H1 (cell line): ENCODE data around the gene HOXA11. TPM values are rescaled to one million over a fixed set of nuclear protein-coding genes. Genes with fewer than 3 reads are reported as not detected.

Experiments used
- CTCF ChIA-PET: fragments of 300-600 bp; sonication (Branson Sonifier 250); formaldehyde crosslinking; loops from one replicate; lab custom pipeline; 2021; ENCODE audit not compliant: partially characterized antibody; lab: Charles Lee
- POLR2A ChIA-PET: fragments of 300-600 bp; sonication (Branson Sonifier 250); formaldehyde crosslinking; loops from one replicate; lab custom pipeline; 2021; ENCODE audit warnings: inconsistent platforms; ENCODE audit not compliant: partially characterized antibody; lab: Charles Lee
- DNase-seq, 2 experiments: peaks; one replicate each; pipeline versions ENCODE4 v3.0.0 to v3.0.0-alpha.2; 2010 to 2022; ENCODE audit warnings: low spot score in 2 of 2, low read depth in 1 of 2, mixed read lengths in 1 of 2
- FAIRE-seq: peaks from 2 replicates; lab custom pipeline; 2011; peaks lifted over from hg19 to GRCh38; lab: Jason Lieb, UNC
- H2AFZ ChIP-seq: 2 replicates; pipeline ENCODE4 v1.8.1; 2012; ENCODE audit warnings: low read length, inconsistent platforms
- H2AK5ac ChIP-seq: 2 replicates; pipeline ENCODE4 v1.6.1; 2013; ENCODE audit warnings: low read depth, low read length
- H2BK120ac ChIP-seq: replicated peaks from 2 replicates; pipeline ENCODE3; 2013; ENCODE audit warnings: low read depth, low read length, inconsistent platforms
- H2BK12ac ChIP-seq: 2 replicates; pipeline ENCODE4 v1.6.1; 2013; ENCODE audit warnings: low read depth, low read length
- H2BK15ac ChIP-seq: 2 replicates; pipeline ENCODE4 v1.6.1; 2013; ENCODE audit warnings: low read length
- H2BK20ac ChIP-seq: 2 replicates; pipeline ENCODE4 v1.6.1; 2013; ENCODE audit warnings: low read length
- H2BK5ac ChIP-seq: 2 replicates; pipeline ENCODE4 v1.6.1; 2013; ENCODE audit warnings: low read depth, low read length
- H3K14ac ChIP-seq: 2 replicates; pipeline ENCODE4 v1.6.1; 2013; ENCODE audit warnings: inconsistent platforms; ENCODE audit not compliant: insufficient read length
- H3K18ac ChIP-seq: 2 replicates; pipeline ENCODE4 v1.6.1; 2013; ENCODE audit warnings: low read length; ENCODE audit errors: extremely low read depth
- H3K23ac ChIP-seq: 2 replicates; pipeline ENCODE4 v1.6.1; 2013; ENCODE audit warnings: inconsistent platforms; ENCODE audit not compliant: insufficient read length
- H3K23me2 ChIP-seq: 2 replicates; pipeline ENCODE4 v1.6.1; 2013; ENCODE audit warnings: low read depth, low read length
- H3K27ac ChIP-seq: 2 replicates; pipeline ENCODE4 v1.6.1; 2011; ENCODE audit warnings: low read depth, low read length, inconsistent platforms
- H3K27me3 ChIP-seq, 4 experiments: replicated peaks in 1 of 4; 1 replicate in 1 of 4; 2 replicates in 3 of 4; pipeline versions ENCODE4 v1.6.1 to v1.8.1; 2011 to 2013; ENCODE audit warnings: low read length in 3 of 4, mild to moderate bottlenecking in 3 of 4, inconsistent platforms in 2 of 4, mixed read lengths in 2 of 4, moderate library complexity in 1 of 4; ENCODE audit not compliant: control insufficient read depth in 3 of 4, insufficient read depth in 3 of 4; ENCODE audit errors: extremely low read depth in 1 of 4
- H3K36me3 ChIP-seq, 4 experiments: 2 replicates each; pipeline versions ENCODE4 v1.6.1 to v1.8.1; 2011 to 2013; ENCODE audit warnings: mild to moderate bottlenecking in 4 of 4, low read length in 3 of 4, moderate library complexity in 2 of 4, control low read depth in 1 of 4, inconsistent platforms in 1 of 4; ENCODE audit not compliant: insufficient read depth in 4 of 4, control insufficient read depth in 2 of 4
- H3K4ac ChIP-seq: replicated peaks from 2 replicates; pipeline ENCODE3; 2013; ENCODE audit warnings: low read length, low read depth, mixed read lengths, inconsistent platforms; ENCODE audit not compliant: insufficient read length
- H3K4me1 ChIP-seq, 4 experiments: replicated peaks in 1 of 4; 1 replicate in 1 of 4; 2 replicates in 3 of 4; pipeline versions ENCODE4 v1.6.1 to v1.8.1; 2011 to 2013; ENCODE audit warnings: low read length in 3 of 4, inconsistent platforms in 2 of 4, mixed read lengths in 1 of 4; ENCODE audit not compliant: insufficient read depth in 4 of 4, control insufficient read depth in 3 of 4
- H3K4me2 ChIP-seq, 2 experiments: 2 replicates each; pipeline versions ENCODE4 v1.6.1 to v1.8.1; 2011 to 2013; ENCODE audit warnings: low read depth in 2 of 2, low read length in 2 of 2, control low read depth in 1 of 2, inconsistent platforms in 1 of 2, mild to moderate bottlenecking in 1 of 2; ENCODE audit not compliant: insufficient read depth in 1 of 2
- H3K4me3 ChIP-seq, 4 experiments: fragments of 200-600, 300-600 bp in 1 of 4; sonication (generic), shearing (Covaris generic), sonication (Bioruptor Twin) in 1 of 4; 2 replicates each; pipeline versions ENCODE4 v1.5.1 to v1.8.1; 2011 to 2016; ENCODE audit warnings: low read length in 4 of 4, low read depth in 3 of 4, control low read depth in 2 of 4, inconsistent platforms in 2 of 4, mild to moderate bottlenecking in 2 of 4, mixed read lengths in 1 of 4, moderate library complexity in 1 of 4; ENCODE audit not compliant: insufficient read depth in 2 of 4; ENCODE audit errors: extremely low read depth in 1 of 4
- H3K56ac ChIP-seq: replicated peaks from 2 replicates; pipeline ENCODE3; 2013; ENCODE audit warnings: low read depth, mild to moderate bottlenecking, mixed read lengths, low read length, inconsistent platforms; ENCODE audit not compliant: insufficient read length
- H3K79me1 ChIP-seq: 2 replicates; pipeline ENCODE4 v1.6.1; 2013; ENCODE audit warnings: low read depth, low read length, control low read depth
- H3K79me2 ChIP-seq, 2 experiments: 2 replicates each; pipeline versions ENCODE4 v1.6.1 to v1.8.1; 2012 to 2013; ENCODE audit warnings: low read length in 2 of 2, mild to moderate bottlenecking in 2 of 2, inconsistent platforms in 1 of 2; ENCODE audit not compliant: insufficient read depth in 2 of 2, control insufficient read depth in 1 of 2
- H3K9ac ChIP-seq, 4 experiments: replicated peaks in 1 of 4; 1 replicate in 1 of 4; 2 replicates in 3 of 4; pipeline versions ENCODE4 v1.6.1 to v1.8.1; 2011 to 2013; ENCODE audit warnings: low read depth in 3 of 4, low read length in 3 of 4, control low read depth in 2 of 4, mild to moderate bottlenecking in 2 of 4, moderate library complexity in 2 of 4, inconsistent platforms in 1 of 4; ENCODE audit errors: extremely low read depth in 1 of 4
- H3K9me3 ChIP-seq, 2 experiments: 2 replicates each; pipeline versions ENCODE4 v1.6.1 to v1.8.1; 2012 to 2013; ENCODE audit warnings: mild to moderate bottlenecking in 2 of 2, moderate library complexity in 2 of 2, control low read depth in 1 of 2, inconsistent platforms in 1 of 2, low read depth in 1 of 2, low read length in 1 of 2, mixed read lengths in 1 of 2; ENCODE audit not compliant: insufficient read depth in 2 of 2
- H4K20me1 ChIP-seq, 2 experiments: replicated peaks in 1 of 2; 2 replicates each; pipeline versions ENCODE3 to v1.8.1; 2011 to 2013; ENCODE audit warnings: inconsistent platforms in 2 of 2, low read length in 2 of 2, mild to moderate bottlenecking in 1 of 2; ENCODE audit not compliant: insufficient read depth in 2 of 2, control insufficient read depth in 1 of 2
- H4K5ac ChIP-seq: 2 replicates; pipeline ENCODE4 v1.6.1; 2013; ENCODE audit warnings: low read length, low read depth, mixed read lengths, inconsistent platforms; ENCODE audit not compliant: insufficient read length
- H4K8ac ChIP-seq: 2 replicates; pipeline ENCODE4 v1.8.0; 2013; ENCODE audit warnings: mild to moderate bottlenecking, moderate library complexity, low read length, inconsistent platforms; ENCODE audit not compliant: insufficient read depth; ENCODE audit errors: extremely low read depth
- H4K91ac ChIP-seq: replicated peaks from 2 replicates; pipeline ENCODE3; 2013; ENCODE audit warnings: low read length, mixed read lengths, inconsistent platforms; ENCODE audit not compliant: insufficient read length
- BCL11A ChIP-seq, 2 experiments: IDR thresholded peaks; one replicate each; pipeline ENCODE4 v1.6.1; 2011; ENCODE audit warnings: low read depth in 2 of 2, low read length in 2 of 2, mild to moderate bottlenecking in 2 of 2
- EZH2 ChIP-seq: fragments of 200-600 bp; sonication (generic); IDR thresholded peaks from 2 replicates; pipeline ENCODE4 v1.7.1; 2012; ENCODE audit warnings: low read depth, mild to moderate bottlenecking, moderate library complexity, low read length, inconsistent platforms; ENCODE audit not compliant: severe bottlenecking
- RNF2 ChIP-seq: fragments of 200-900, 300-1000 bp; sonication (generic); IDR thresholded peaks from 2 replicates; pipeline ENCODE4 v1.7.1; 2016; ENCODE audit warnings: borderline replicate concordance, low read depth, mild to moderate bottlenecking, antibody characterized with exemption, low read length; ENCODE audit not compliant: poor library complexity, severe bottlenecking; ENCODE audit errors: missing control alignments
- SUZ12 ChIP-seq: fragments of 200-600 bp; sonication (generic); IDR thresholded peaks from 2 replicates; pipeline ENCODE4 v1.6.1; 2012; ENCODE audit warnings: mild to moderate bottlenecking, inconsistent platforms, low read length, moderate library complexity, mixed read lengths
- WGBS, 2 experiments: shearing (Covaris generic) in 1 of 2; methylation state at CpG; one replicate each; pipeline versions ENCODE4 v1.1.6 to v1.1.7; 2013 to 2015; ENCODE audit warnings: low lambda C conversion rate in 2 of 2, mixed read lengths in 2 of 2, inconsistent platforms in 1 of 2, low coverage in 1 of 2, missing lambda C conversion rate in 1 of 2; ENCODE audit not compliant: insufficient replicate concordance in 2 of 2, insufficient coverage in 1 of 2, insufficient read length in 1 of 2; ENCODE audit errors: extremely low coverage in 1 of 2, missing lambda C conversion rate in 1 of 2; 5-methylcytosine and 5-hydroxymethylcytosine counted together
- polyA plus RNA-seq, 7 experiments: library from polyadenylated mRNA; depleted of rRNA in 3 of 7; stranded (reverse) in 5 of 7; unstranded in 2 of 7; fragments of >200 nt in 5 of 7; fragments of 200-250 nt in 2 of 7; gene quantifications; 1 replicate in 5 of 7; 2 replicates in 1 of 7; 4 replicates in 1 of 7; pipeline versions ENCODE4 v1.2.1 to v1.2.3, GENCODE V29; 2011 to 2013; ENCODE audit warnings: missing spikeins in 2 of 7, mixed read lengths in 2 of 7
- total RNA-seq: library from RNA; stranded (reverse); fragmentation: NEBNext Ultra II Directional; extraction: Animal tissue kit (Norgen Biotek cat#: 25700); gene quantifications from 2 replicates; pipeline ENCODE4 v1.2.1, GENCODE V29; 2021

Gene HOXA11
- total and polyA plus RNA-seq, 2 of the 8 experiments (the other 6 are each of a cell fraction or from before 2014, with no cell fraction given), result not detected

GRCh38 chr7:27133409-27134231, 51.4 kb downstream of the HOXA11 start:
- no peak overlapping the region for H3K4ac ChIP-seq
- no peak overlapping the region for H2BK12ac ChIP-seq
- CTCF ChIA-PET, result interaction anchor here (1.5 to 2.7 kb wide), 4 partner anchors 8 to 446 kb away, joined by 4 to 10 read pairs (median 8); partner anchors contain the start of gene HOXA5
- peaks cover 14 to 24% of the 10 kb centered on the region in 2 experiments for H4K20me1 ChIP-seq
- no peak overlapping the region for H3K14ac ChIP-seq
- WGBS, 2 experiments, result 28% methylated on average over 18 of the region's 18 CpGs; no CpG with 5 or more reads in 1 of the 2 experiments
- TF ChIP-seq BCL11A (IDR thresholded peaks at IDR 0.05; ENCODE audit: low read depth in 2 of 2, low read length in 2 of 2), result no peak
- peak; percentile 87 for TF ChIP-seq EZH2
- TF ChIP-seq RNF2, result peak; percentile 86
- TF ChIP-seq SUZ12, result peak; percentile 91
- TF ChIP-seq, all 59 proteins: peak for 3
- Histone ChIP-seq H3K4me3 (no peak overlapping the region), H4K5ac (no peak overlapping the region), H2AFZ (no peak overlapping the region), H3K56ac (no peak overlapping the region), H3K79me2 (no peaks in the 10 kb centered on the region), H2BK20ac (no peak overlapping the region), H3K23ac (no peak overlapping the region), H3K36me3 (peaks cover 0 to 16% (median 0%) of the 10 kb centered on the region in 4 experiments; a peak in 2 of 8 replicates), H3K9me3 (peaks cover 0 to 4% of the 10 kb centered on the region in 2 experiments; a peak in 1 of 4 replicates), H3K79me1 (no peaks in the 10 kb centered on the region), H3K27ac (no peak overlapping the region), H4K8ac (no peak overlapping the region), H4K91ac (no peak overlapping the region), H2BK15ac (no peak overlapping the region), H3K9ac (no peak overlapping the region), H2BK120ac (no peak overlapping the region), H3K4me1 (peaks cover 0 to 4% (median 2%) of the 10 kb centered on the region in 4 experiments; a peak in 4 of 7 replicates), H3K18ac (no peak overlapping the region), H3K4me2 (no peak overlapping the region), H3K23me2 (peaks cover 4% of the 10 kb centered on the region; the same call in 1 of the 2 replicates), H2BK5ac (no peak overlapping the region), H3K27me3 (peaks cover 96 to 100% (median 100%) of the 10 kb centered on the region in 4 experiments), H2AK5ac (no peak overlapping the region)
- DNase-seq, result peak in 1 of 2 experiments; percentile 38
- no peak for FAIRE-seq
- POLR2A ChIA-PET, result no interaction called here
